Smooth muscle cell of trachea (primary cell): ENCODE measurements around the gene EXOSC3. TPM values are rescaled to one million over a fixed set of nuclear protein-coding genes. Genes with fewer than 3 reads are reported as not detected.

Source experiments
- total RNA-seq: library from RNA; depleted of rRNA; stranded (reverse); fragments of >200 nt; gene quantifications from 2 replicates; pipeline ENCODE4 v1.2.1, GENCODE V29; 2014

The EXOSC3 gene
- total RNA-seq, result 31.3 and 33.4 TPM in 2 replicates

GRCh38 chr9:37784616-37785483 is at the start of gene EXOSC3:
Gene EXOSC3, minus strand, starts transcription at chr9:37785064. Its CDS starts 20 bp downstream, at chr9:37785044.

GRCh38 chr9:37800631-37801286 is 15.9 kb upstream of the EXOSC3 start, which contains the start of gene DCAF10:
Gene DCAF10, plus strand, starts transcription at chr9:37800797. Its CDS starts 70 bp downstream, at chr9:37800867.

GRCh38 chr9:37753489-37754190 is 31.2 kb downstream of the EXOSC3 start, which contains the start of gene TRMT10B:
Gene TRMT10B, plus strand, starts transcription at chr9:37753805. Its CDS starts 8,127 bp downstream, at chr9:37761932.

Other genes with a start within 250 kb of the EXOSC3 start
- 9.9 and 23.0 TPM in 2 replicates for gene FBXO10, start 208.7 kb downstream of the EXOSC3 start, total RNA-seq
- 129 and 149 TPM in 2 replicates for gene TOMM5, start 192.5 kb downstream of the EXOSC3 start, total RNA-seq
- gene FRMPD1, start 134.1 kb downstream of the EXOSC3 start, total RNA-seq, result not detected in 2 replicates
- gene TRMT10B, start 31.3 kb downstream of the EXOSC3 start, total RNA-seq, result 4.1 and 6.4 TPM in 2 replicates
- gene DCAF10, start 15.7 kb upstream of the EXOSC3 start, total RNA-seq, result 31.3 and 45.5 TPM in 2 replicates
- 78.7 and 120 TPM in 2 replicates for gene SLC25A51, start 119.1 kb upstream of the EXOSC3 start, total RNA-seq